ENCODE results near the gene MEG3.
"Not testable (repeated sequence)": the region's sequence is repeated elsewhere in the genome, so short reads cannot be mapped to it uniquely, and the experiment has no call there.

MEG3 gene

GRCh38 chr14:100816950-100817901, 8.7 kb upstream of the MEG3 start:
- DNase-seq = no peak

DNA sequence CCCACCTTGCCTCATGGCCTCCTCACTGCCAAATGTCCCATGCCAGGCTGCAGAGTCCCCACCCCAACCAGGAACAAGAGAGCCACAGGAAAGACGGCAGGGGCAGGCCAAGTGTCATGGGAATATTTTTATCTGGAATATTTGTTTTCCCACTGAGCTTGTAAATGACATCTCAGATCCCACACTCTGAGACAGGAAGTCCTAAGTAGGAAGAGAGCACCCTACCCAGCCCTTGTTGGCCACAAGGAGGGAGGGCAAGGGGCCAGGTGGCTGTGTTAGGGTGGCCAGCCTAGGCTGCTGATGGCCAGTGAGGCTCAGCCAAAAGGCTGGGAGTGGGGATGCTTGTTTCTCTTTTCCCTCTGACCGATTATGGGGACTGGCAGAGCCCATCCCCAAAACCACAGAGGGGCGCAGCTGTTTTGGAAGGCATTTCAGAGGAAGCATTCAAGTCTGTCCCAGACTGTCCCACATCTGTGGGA, 7.7 kb upstream of the MEG3 start:
- DNase-seq = no peak

DNA sequence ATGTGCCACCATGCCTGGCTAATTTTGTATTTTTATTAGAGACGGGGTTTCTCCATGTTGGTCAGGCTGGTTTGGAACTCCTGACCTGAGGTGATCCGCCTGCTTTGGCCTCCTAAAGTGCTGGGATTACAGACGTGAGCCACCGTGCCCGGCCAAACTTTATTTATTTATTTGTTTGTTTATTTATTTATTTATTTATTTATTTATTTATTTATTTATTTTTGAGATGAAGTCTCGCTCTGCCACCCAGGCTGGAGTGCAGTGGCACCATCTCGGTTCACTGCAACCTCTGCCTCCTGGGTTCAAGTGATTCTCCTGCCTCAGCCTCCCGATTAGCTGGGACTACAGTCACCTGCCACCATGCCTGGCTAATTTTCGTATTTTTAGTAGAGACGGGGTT, 7.0 kb upstream of the MEG3 start:
- not testable (repeated sequence) for DNase-seq

DNA sequence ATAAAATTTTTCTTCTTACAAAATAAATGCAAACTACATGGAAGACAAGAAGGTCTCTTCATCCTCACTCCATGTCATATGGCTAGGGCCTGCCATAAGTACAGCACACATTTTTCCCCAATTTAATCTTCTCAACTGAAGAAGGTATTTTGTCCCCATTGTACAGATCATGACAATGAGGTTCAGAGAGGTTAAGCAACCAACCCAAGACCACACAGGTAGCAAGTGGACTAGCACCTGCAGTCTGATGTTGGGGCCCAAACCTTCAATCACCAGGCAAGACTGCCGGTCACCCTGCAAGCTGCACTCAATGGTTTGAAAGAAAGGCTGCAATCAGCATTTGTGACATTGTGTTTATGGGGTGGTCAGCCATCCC, 6.5 kb upstream of the MEG3 start:
- no peak for DNase-seq

DNA sequence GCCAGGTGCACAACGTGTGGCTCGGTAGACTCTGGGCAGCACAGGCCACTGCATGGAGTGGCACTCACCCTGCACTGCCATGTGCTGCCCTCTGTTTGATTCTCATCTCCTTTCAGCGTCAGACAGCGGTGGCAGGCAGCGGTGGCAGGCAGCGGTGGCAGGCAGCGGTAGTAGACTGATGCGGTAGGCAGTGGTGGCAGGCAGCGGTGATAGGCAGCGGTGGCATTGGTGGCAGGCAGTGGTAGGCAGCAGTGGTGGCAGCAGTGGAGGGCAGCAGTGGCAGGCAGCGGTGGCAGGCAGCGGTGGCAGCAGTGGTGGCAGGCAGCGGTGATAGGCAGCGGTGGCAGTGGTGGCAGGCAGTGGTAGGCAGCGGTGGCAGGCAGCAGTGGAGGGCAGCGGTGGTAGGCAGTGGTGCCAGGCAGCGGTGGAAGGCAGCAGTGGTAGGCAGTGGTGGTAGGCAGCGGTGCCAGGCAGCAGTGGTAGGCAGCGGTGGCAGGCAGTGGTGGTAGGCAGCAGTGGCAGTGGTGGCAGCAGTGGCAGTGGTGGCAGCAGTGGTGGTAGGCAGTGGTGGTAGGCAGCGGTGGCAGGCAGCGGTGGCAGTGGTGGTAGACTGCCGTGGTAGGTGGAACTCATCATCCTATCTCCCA, 6.0 kb upstream of the MEG3 start:
- DNase-seq = no peak

GRCh38 chr14:100820957-100821356, 5.0 kb upstream of the MEG3 start:
- DNase-seq = no peak

DNA sequence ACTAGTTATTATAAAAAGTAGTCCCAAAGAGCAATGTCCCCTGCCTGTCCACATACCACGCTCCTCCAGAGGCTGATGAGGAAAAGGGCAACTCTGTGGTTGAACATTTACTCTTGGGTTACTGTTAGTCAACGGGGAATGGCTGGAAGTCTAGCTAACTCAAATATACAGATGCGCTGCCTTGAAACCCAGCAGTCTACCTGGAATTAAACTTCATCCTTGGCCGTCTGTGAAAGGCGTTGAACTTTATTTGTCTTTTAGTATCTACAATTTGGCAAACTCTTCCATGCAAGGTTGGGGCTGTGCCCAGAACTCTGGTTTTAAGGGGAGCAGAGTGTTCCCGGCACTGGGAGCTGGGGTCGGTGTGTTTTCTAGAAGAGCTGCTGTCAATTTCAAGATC, 3.9 kb upstream of the MEG3 start:
- no peak for DNase-seq

- no peak for DNase-seq
Observed at GRCh38 chr14:100822532-100823296, 3.2 kb upstream of the MEG3 start.

DNA sequence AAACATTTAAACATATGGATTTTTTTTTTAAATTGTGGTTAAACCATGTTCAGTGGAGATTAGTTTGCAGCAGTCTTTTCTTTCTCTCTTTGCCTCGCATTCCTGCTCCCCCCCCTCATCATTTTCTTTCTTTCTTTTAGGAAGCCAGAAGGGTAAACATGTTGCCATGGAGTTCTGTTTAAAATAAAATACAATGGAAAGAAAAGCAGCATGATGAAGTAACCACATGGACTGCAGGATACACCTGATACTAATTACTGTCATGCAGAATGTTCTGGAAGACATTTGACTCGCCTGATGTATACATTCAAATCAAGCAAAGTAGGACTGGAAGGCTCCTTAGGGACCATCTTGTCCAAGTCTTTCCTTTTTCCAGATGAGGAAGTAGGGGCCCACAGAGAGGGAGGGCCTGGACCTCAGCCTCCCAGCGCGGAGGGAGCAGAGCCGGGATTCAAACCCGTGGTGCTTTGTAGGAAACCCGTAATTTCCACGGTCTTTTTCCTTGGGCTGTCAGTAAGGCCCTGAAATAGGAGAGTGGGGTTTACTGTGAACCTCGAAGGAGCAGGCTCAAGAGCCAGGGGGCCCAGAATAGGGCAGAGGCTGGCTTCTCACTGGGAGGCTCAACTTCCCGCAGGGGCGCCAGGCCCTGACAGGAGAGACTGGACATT, 2.4 kb upstream of the MEG3 start:
- no peak for DNase-seq

DNA sequence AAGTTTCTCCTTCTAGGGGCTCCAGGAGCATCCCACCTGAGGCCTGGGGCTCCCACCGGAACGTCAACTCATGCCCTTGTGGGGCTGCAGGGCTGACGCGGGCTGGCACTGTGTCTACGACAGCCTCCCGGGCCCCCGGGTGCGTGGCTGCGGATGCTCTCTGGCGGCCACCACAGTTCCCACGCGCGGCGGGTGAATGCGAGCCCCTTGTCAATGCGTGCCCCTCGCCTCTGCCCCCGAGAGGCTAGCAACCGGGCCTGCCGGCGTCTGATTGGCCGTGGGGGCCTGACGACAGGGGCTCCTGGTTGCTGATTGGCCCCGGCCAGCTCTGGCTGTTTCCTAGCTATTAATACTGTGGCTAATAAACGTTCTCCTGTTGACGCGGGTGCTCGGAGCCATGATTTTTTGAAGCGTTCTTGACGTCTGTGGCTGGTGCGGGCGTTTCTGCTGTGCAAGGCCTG, 1.8 kb upstream of the MEG3 start:
- no peak for DNase-seq

- DNase-seq = no peak
Observed at GRCh38 chr14:100824901-100825712, 811 bp upstream of the MEG3 start.

- DNase-seq = no peak
Observed at GRCh38 chr14:100826391-100827100, 628 bp downstream of the MEG3 start.

GRCh38 chr14:100827101-100828021, 1.4 kb downstream of the MEG3 start:
- no peak for DNase-seq

GRCh38 chr14:100828031-100828769, 2.3 kb downstream of the MEG3 start:
- no peak for DNase-seq

GRCh38 chr14:100830681-100831080, 4.8 kb downstream of the MEG3 start:
- DNase-seq = no peak

DNA sequence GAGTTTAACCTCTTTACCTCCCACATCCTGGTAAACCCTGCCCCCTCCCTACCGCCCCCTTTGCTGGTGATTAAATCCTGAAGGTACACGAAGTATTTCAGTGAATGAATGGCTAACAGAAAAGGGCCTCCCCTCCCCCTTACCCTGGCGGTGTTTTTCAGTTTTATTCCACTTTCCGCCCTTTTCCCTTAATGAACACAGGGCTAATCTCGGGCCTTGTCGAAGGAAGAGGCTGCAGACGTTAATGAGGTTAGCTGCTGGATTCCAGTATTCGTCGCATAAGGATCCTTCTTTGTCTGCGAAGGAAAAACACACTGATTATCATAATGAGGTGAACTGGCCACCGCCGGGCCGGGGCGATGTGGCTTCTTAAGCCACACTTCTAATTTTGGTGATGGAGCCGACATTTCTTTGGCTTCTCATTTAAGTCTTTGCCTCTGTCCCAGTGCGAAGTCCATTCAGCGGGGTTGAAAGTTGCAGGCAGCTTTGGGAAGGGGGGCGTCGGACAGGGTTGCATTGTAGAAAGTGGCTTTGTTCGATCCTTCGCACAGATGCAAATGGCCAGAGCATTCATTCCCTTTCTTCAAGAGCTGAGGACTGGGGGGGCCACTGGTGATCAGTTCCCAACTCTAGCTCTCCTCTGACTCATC, 6.5 kb downstream of the MEG3 start:
- no peak for DNase-seq

DNA sequence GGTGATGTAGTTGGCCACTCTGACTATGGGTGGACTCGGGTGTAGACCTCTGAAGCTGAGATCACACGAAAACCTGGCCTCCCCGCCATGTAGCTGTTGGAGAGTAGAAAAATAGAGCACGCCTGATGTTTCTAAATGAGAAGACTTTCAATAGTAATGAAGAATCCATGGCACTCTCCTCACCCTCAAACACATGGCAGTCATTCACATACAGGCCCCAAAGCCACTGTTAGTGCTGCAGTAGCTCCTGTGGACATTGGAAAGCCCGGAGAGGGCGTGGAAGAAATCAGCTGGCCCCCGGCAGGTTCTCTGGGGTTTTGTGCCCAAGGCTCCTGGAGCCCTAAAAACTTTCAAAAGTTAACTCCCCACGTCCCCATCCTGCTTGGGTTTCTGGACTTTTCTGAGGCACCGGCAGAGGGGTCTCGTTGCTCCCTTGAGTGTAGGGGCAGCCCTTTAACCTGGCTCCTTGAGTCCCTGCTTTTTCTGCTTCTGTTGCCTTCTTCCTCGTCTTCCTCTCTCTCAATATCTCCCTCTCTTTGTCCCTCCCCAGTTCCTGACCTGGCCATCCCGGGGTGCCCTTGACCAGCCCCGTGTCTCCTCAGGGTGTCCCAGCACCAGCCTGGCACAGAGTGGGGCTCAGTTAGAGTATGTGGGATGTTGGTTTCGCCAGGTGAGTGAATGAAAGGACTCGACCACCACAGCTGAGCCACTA, 8.3 kb downstream of the MEG3 start:
- no peak for DNase-seq

Data from OCI-M1 (cell line).